HG03521 (cell line): ENCODE results near the gene ARMH1.

Experiments used
- ATAC-seq: cut with Tn5 transposase; IDR thresholded peaks from one replicate; pipeline ENCODE4 v1.9.1; 2021; ENCODE audit warnings: mild to moderate bottlenecking, moderate library complexity; ENCODE audit not compliant: unreplicated experiment

Gene ARMH1

DNA sequence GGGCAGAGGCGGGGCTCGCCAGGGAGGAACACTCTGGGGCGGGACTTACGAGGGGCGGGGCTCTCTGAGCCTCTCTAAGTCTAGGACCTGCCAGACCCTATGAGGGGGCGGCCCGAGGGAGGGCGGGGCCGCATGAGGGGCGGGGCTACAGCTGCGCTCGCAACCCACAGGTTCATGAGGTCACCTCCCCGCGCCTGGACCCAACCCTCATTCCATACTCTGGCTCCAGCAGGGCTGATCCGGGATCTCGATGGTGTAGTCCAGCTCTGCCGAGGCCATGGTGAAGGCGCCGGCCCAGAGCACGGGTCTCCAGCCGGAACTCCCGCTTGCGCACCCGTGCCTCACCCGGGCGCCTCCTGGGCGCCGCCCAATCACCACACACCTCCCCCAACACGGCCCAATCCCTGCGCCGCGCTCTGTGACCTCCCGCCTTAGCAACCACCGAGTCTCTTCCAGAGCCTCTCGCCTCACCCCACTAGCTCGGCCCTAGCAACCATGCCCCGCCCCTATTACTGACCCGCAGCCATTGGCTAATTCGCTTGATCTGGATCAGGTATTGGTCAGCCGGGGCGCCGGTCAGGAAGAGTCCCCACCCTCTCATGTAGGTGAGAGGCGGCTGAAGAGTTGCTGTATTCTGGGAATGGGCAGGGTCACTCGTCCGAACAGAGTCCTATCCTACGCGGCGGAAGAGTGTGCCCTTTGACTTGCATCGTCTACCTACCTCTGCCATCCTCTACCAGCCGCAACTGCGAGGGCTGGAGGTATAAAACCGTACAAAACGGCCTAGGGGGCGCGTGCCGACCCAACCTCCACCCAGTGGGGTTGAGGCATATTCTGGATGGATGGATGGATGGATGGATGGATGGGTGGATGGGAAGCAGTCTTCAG, at the start of gene ARMH1, which contains the start of gene TMEM53:
Gene ARMH1 (plus strand): TSS at position 602 of the 888 bp plus-strand sequence. CDS start 14,984 bp downstream, outside the sequence.
Gene TMEM53 (minus strand): TSS at position 369 of the 888 bp plus-strand sequence. CDS start 90 bp downstream, at position 279.
- ATAC-seq, result peak; percentile 84

DNA sequence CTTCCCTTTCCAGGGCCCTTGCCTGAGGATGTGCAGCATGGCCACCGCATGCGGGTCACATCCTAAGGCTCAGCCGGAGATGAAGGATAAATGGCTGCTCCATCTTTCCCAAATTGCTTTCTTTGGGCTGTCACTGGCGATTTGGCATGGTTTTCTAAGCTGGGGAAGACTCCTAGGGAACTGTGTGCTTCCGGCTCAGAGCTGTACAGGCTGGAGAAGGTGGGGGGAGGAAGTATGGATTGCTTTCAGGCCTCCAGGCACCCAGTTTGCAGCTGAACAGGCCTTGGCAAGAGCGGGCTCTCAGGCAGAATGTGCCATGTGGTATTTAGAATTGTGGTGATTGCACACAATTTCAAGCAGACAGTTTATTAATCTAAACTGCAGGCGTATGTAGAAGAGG, 49.2 kb upstream of the ARMH1 start:
- ATAC-seq, result no peak

DNA sequence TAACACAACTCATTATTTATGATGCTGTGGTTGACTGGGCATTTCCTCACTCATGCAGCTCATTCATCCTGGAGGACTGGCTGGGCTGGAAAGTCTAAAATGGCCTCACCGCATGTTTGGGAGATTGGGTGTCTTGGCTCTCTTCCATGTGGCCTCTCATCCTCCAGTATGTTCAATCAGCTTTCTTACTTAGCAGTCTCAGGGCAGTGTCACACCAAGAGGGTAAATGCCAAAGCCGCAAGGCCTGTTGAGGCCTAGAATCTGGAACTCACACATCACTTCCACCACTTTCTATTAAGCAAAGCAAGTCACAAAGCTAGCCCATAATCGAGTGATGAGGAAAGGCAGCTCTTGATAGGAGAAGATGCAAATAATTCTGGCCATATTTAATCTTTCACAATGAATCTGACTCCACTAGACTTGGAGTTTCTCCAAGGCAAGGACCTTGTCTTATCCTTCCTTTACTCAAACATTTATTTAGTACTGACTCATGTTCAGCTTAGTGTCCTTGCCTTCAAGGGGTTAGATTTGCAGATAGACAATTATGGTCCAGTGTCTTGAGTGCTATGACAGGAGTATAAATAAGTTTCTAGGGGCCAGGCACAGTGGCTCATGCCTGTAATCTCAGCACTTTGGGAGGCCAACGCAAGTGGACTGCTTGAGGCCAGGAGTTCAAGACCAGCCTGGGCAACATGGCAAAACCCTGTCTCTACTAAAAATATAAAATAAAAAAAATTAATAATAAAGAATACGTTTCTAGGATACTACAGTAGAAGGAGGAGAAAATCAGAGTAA, 45.4 kb upstream of the ARMH1 start:
- ATAC-seq, result no peak

DNA sequence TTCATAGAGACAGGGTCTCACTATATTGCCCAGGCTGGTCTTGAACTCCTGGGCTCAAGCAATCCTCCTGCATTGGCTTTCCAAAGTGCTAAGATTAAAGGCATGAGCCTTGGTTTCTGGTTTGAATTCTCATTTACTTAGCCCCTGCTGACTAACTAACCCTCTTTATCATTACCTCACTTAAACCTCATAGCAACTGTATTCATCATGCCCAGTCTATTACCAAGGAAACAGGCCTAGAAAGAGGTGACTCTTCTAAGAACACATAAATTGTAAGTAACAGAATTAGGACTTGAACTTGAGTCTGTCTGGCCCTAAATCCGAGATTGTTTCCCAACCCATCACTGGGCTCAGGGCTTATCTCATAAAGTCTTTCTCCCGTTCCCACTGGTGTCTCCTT, 44.4 kb upstream of the ARMH1 start:
- ATAC-seq, result no peak

DNA sequence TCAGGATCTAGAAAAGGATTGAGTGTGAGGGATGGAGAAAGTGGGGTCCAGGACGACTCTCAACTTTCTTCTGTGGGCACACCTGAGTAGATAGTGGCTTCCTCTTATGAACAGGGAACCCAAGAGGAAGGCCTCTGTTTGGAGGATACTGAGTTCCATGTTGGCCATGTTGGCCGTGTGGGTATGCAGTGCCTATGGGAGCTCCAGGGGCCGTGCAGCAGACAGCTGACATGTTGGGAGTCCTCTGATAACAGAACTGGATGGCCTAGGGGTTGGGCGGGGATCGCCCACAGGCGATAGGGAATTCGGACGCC, 43.2 kb upstream of the ARMH1 start:
- no peak for ATAC-seq

DNA sequence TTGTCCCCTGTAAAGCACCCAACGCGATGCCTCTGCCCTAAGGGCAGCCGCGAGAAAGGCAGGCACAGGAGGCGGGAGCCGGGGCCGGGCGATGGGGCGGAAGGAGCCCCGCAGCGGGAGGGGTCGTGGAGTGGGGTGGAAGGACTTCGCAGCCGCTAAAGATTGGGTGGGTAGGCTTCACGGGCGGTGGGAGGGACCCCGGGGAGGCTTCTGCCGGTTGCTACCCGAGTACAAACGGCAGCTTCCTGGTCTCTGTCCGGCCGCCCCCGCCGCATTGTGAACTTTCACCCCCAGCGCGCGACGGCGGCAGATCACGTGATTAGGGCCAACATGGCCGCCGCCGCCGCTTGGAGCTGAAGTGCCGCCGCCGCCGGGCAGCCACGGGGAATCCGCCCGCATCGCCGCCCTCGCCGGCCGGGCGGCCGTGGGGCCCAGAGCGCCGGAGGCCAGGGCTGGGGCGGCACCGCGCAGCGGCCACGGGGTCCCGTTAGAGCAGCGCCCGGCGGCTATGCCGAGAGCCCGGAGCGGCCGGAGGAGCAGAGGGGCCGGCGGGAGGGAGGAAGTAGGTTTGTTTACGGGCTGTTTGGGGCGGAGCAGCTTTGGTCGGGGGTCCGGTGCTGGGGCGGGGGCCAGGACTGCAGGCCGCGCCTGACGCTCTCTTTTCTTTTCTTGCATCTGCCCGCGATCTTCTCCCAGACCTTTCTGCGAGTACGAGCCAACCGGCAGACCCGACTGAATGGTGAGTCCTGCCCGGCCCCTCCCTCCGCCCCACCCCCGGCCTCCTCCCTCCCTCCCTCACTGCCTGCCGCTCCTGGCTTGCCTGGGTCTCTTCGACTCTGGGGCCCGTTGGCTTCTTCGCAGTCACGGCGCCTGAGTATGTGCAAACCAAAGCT, 42.6 kb upstream of the ARMH1 start:
- peak; percentile 62 for ATAC-seq

DNA sequence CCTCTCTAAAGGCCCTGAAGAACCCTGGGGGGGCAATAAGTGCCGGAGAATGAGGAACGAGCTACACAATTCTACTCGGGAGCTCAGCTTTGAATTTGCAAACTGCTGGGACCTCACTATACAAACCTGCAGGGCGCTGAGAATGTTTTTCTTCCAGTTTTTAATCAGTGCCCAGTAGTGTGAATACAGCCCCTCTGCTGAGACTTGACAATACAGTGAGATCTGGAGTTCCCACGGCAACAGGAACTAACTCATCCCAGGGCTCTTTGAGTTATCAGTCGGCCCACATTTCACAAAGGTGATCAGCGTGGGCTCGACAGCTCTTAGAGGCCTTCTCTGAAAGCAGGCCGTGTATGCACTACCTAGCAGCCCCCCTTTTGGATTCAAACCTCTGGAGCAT, 41.9 kb upstream of the ARMH1 start:
- ATAC-seq, result no peak

DNA sequence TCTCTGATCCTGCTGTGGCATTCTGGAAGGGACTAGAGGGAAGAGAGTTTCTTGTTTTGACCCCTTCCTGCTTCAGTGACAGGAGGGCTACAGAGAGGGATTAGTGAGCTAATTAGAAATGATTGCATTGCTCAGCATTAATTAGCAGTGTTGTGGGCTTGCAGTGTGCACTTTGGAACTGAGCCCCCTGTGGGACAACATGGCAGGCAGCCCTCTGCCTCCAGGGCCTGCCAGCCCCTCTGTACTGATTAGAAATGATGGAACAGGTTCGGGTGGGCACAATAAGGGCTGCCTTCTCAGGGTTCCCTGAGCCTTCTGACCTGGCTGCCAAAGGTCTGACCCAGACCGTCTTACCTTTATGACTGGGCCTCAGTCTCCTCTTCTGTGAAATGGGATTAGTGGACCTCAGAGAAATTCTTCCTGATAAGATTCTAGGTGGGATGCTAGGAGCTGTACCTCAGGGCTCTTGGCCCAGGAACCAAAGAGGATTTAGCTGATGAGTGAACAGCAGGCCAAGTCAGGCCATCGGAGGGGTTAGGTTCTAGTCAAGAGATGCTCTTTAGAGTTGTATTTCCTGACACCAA, 39.8 kb upstream of the ARMH1 start:
- no peak for ATAC-seq

DNA sequence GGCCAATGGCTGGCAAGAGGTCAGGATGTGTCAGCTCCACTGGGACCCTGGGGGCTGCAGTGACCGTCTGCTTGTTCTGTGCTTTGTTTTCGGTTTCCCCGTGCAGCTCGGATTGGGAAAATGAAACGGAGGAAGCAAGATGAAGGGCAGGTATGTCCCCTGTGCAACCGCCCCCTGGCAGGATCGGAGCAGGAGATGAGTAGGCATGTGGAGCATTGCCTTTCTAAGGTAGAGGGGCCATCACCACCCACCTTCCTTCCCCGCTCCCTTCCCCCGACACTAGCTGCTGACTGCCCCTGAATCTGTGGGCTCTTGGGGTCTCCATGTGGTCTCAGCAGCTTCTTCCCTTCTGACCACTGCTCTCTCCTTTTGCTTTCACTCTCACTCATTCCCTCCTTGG, 39.1 kb upstream of the ARMH1 start:
- ATAC-seq, result no peak

DNA sequence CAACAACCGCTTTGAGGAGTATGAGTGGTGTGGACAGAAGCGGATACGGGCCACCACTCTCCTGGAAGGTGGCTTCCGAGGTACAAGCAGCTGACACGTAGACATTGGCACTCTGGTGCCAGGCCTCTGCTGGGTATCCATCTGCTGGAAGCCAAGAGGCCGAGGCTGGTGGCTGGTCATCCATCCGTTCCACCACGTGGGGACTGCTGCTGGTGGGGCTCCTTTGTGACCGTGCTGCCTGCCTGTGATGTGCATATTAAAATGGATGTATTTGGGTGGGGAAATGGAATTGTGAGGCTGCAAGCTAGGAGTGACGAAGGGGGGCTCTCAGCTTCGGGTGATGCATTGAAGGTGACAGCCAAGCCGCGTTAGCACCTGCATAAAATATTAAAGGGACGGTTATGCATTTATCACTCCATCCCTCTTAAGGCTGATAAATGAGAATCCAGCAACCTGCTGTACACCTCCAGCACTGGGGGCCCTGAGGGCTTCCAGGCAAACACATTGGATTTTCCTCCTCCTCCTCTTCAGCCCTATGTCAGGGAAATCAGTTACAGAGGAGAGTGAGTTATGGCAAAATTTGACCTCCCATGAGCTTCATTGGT, 38.3 kb upstream of the ARMH1 start:
- no peak for ATAC-seq

DNA sequence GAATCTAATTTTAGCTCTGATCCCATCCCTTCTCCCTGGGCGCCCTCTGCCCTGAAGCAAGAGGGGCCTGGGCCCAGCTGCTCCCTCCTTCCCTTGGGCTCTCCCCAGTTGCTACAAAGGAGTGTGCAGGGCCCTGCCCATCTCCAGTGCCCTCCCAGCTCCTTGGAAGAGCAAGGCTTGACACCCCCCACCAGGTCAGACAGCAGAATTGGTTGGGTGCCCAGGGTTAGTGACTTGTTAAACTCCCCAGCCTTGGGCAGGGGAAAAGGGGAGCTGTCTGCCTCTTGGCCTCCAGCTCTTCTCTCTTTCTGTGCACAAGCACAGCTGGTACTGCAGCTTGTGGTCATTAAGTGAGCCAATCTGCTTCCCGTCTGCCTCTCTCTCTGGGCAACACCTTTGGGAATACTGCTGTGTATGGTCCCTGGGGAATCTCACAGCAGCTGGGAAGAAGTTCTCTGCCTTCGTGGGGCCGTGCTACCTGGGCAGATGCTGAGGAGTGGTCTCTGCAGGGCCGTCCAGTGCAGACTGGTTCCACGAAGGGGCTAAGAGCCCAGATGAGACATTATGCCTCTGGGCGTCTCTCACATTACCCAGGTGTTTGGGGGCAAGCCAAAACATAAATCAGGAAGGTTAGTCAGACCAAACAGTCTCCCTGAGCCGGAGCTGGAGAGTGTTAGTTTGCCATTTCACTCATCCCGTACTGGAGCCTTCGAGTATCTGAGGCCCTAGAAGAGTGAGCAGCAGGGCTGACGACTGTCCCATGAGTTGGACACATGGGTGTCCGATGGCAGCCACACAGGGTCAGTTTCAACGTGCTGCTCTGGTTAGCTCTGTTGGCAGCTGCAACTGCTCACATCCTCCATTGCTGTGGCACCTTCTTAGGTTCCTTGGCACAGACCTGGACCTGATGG, 37.6 kb upstream of the ARMH1 start:
- ATAC-seq, result no peak

DNA sequence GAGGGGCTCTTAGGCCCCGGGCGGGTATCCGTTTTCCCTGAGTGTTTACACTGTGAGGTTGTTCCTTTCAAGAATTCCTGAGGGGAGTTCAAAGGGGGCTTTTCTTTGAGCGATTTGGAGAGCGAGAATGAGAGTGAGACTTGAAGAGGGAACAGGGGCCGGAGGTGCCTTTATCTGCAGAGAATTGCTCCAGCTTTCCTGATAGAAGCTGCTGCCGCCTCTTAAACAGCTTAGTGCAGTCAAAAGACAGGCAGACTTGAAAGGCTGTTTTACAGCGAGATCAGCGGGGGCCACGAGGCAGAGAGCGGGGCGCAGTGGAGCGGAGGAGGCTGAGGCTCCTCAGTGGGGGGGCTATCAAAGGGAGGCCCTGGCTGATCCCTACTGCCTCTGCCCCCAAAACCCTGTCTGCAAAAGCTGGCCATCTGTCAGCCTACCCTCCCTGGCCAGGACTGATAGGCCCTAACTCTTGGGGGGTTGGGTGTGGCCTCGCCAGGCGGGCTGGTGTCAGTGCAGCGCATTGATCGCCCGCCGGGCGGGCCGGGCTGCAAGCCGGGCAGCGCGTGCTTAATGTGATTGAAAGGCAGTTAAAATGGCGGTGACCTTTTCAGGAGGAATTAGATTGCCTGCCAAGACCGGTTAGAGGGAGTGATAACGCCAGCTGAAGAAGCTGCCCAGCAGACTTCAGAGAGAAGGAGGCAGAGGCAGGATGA, 36.7 kb upstream of the ARMH1 start:
- no peak for ATAC-seq

DNA sequence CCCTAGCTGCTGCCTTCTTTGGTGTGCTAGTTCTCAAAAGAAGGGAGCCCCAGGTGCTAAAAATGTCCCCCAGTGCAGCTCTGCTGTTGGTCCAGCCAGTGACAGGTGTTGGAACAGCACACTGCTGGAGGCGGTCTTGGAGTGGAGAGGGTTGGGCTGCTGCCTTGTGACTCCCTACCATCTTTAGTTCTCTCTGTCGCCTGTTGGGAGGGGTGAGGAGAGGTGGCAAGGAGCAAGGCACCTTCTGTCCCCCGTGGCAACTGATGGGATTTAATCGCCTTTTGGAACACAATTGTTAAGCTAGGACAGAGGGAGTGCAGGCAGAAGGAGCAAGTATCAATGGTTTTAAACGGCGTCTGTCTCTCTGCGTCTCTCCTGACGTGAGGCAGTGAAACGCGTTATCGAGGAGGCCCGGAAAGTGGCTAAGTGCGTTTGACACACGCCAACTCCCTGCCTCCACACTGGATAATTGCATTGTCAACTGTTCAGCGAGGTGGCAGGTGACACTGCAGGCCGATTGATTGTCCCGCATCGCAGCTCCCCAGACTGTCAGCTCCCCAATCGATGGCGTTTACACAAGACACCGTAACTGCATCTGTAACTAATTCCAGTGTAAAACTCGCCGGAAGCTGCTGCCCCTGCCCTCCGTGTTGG, 34.2 kb upstream of the ARMH1 start:
- ATAC-seq, result no peak

DNA sequence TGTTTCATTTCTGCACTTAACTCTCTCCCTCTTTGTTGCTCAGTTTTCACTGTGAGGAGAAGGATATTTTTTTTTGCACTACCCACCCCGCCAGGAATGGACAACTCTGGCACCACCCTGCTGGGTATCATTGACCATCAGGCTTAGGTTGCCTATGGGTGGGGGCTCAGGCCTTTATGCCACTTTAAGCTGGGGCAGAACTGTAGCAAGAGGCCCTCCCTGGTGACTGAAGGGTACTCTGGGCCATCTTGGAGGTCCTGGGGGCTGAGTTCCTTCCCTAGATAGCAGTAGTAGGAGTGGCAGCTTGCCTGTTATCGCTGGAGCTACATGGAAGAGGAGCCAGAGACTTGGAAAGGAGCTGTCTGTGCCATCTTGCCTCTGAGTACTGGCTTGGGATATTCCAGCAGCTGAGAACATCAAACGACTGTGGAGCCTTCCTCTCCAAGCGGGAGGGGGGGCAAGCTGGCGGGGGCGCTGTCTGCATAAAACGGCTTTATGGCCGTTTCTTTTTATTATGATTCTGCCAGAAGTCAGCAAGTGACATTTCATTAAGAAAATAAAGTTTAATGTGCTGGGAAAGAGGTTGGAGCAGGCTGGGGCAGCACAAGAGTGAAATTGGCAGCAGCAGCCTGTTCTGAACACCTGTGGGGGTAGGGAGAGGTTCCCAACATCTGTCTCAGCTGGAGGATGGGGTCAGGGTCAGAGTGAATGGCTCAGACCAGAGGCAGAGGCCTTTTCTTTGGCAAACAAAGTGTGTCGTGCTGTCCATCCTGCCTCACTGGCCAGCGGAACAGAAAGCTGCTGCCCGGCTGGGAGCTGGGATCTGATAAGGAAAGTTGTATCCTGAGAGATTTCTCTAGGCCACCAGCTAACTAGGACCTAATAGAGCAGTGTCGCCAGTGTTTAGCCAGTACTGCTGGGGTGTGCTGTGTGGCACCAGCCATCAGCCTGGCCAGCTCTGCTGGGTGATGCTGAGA, 33.1 kb upstream of the ARMH1 start:
- no peak for ATAC-seq

DNA sequence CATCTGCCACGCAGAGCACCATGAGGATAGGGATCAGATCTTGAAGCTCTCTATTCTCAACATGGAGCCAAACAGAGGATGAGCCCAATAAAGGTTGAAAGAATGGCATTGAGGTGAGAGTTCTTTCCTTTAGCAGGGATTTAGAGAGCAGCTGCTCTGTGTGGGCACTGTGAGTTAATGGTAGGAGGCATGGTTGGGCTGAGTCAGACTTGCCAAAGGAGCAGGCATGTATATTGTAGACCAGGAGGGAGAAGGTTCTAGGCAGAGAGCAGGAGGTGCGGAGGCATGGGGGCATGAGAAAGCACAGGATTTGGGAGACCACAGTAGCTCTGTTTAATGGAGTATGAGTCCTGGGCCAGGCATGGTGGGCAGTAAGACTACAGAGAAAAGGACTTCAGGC, 32.3 kb upstream of the ARMH1 start:
- no peak for ATAC-seq

DNA sequence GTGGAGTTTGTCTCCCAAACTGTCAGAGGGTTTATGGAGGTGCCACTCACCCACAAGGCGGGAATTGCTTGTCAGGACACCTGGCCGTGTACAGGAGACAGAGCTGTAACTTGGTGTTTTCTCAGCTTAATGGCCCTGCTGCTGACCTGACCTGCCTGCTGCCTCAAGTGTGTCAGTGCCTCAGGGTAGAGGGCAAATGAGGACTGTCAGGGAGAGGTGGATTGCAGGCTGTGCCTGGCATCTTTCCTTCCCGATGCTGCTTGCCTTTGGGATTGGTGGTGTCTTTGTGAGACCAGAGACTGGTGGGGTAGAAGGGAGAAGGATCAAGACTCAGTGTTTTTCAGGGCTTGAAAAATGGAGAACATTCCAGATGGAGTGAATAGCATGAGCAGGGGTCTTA, 31.6 kb upstream of the ARMH1 start:
- no peak for ATAC-seq
